UCSD-AML1 (cell line): ENCODE measurements around the gene MLXIPL.
"Not testable (repeated sequence)": the region's sequence is repeated elsewhere in the genome, so short reads cannot be mapped to it uniquely, and the experiment has no call there.

Experiments
- DNase-seq: peaks from one replicate; lab custom pipeline; 2025; ENCODE audit not compliant: unreplicated experiment; lab: John Stamatoyannopoulos, UW

MLXIPL gene, protein sequence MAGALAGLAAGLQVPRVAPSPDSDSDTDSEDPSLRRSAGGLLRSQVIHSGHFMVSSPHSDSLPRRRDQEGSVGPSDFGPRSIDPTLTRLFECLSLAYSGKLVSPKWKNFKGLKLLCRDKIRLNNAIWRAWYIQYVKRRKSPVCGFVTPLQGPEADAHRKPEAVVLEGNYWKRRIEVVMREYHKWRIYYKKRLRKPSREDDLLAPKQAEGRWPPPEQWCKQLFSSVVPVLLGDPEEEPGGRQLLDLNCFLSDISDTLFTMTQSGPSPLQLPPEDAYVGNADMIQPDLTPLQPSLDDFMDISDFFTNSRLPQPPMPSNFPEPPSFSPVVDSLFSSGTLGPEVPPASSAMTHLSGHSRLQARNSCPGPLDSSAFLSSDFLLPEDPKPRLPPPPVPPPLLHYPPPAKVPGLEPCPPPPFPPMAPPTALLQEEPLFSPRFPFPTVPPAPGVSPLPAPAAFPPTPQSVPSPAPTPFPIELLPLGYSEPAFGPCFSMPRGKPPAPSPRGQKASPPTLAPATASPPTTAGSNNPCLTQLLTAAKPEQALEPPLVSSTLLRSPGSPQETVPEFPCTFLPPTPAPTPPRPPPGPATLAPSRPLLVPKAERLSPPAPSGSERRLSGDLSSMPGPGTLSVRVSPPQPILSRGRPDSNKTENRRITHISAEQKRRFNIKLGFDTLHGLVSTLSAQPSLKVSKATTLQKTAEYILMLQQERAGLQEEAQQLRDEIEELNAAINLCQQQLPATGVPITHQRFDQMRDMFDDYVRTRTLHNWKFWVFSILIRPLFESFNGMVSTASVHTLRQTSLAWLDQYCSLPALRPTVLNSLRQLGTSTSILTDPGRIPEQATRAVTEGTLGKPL

DNA sequence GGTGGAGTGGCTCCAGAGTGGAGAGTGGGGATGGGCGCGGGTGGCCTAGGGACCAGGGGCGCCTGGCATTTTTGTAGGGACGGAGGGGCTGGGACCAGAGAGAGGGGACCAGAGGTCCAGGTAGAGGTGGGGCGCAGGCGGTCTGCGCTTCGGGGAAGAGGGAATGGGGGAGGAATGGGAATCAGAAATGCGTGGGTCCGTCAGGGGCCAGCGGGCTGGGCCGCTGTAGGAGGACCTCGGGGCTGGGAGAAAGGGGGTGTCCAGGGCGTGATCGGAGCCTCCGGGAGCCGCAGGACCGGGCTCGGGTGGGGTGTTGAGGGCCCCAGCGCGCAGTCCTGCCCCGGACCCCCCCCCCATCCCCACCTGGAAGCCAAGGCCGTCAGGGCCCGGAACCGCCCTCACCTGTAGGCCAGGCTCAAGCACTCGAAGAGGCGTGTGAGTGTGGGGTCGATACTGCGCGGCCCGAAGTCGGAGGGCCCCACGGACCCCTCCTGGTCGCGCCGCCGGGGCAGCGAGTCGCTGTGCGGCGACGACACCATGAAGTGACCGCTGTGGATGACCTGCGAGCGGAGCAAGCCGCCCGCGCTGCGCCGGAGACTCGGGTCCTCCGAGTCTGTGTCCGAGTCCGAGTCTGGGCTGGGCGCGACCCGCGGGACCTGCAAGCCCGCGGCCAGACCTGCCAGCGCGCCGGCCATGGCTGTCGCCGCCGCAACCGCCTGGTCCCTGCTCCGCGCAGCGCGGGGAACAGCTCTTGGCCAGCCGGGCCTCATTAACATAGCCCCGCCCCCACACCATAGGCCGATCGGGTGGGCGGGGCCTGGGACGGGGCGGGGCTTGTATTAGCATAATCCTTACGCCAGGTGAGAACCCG lies at the start of gene MLXIPL:
MLXIPL (minus strand) TSS at position 725 of the 871 bp plus-strand sequence; CDS start at position 695, 30 bp downstream.
- DNase-seq = no peak

- no peak for DNase-seq
Observed at GRCh38 chr7:73671857-73672445, 47.6 kb upstream of the MLXIPL start.

- no peak for DNase-seq
Observed at GRCh38 chr7:73671322-73671661, 47.0 kb upstream of the MLXIPL start.

- no peak for DNase-seq
Observed at GRCh38 chr7:73669858-73670385, 45.6 kb upstream of the MLXIPL start.

GRCh38 chr7:73669288-73669701 lies 45.0 kb upstream of the MLXIPL start:
- no peak for DNase-seq

- DNase-seq = no peak
Observed at GRCh38 chr7:73668886-73669230, 44.5 kb upstream of the MLXIPL start.

GRCh38 chr7:73668103-73668885 lies 44.0 kb upstream of the MLXIPL start:
- DNase-seq = no peak

- DNase-seq = peak; percentile 68
Observed at GRCh38 chr7:73667344-73668102, 43.2 kb upstream of the MLXIPL start, which contains the start of gene VPS37D. VPS37D (plus strand) TSS chr7:73667831; CDS start chr7:73667959, 128 bp downstream.

DNA sequence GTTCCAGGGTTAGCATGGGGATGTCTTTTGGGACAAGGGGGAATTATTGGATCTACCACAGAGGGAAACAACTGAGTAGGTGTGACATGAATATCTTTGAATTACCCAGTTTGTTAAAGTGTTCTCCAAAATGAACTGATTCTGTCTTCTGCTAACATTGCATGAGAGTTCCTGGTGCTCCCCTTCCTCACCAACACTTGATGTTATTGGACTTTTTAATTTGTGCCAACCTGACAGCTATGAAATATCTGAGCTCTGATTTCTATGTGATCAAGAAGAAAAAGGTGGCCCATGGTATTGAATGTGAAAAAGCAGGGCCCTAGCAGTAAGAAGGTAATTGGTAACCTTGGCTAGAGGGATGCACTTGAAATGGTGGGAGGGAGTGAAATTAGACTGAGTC lies 38.7 kb upstream of the MLXIPL start:
- no peak for DNase-seq

GRCh38 chr7:73660594-73660993 lies 36.3 kb upstream of the MLXIPL start:
- DNase-seq = not testable (repeated sequence)

DNA sequence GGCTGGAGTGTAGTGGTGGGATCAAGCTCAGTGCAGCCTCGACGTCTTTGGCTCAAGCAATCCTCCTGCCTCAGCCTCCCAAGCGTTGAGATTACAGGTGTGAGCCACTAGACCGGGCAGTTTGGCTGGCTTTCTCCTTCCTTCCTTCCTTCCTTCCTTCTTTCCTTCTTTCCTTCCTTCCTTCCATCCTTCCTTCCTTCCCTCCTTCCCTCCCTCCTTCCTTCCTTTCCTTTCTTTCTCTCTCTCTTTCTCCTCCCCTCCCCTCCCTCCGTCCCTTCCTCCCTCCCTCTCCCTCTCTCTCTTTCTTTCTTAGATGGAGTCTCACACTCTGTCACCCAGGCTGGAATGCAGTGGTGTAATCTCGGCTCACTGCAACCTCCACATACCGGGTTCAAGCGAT lies 35.7 kb upstream of the MLXIPL start:
- no peak for DNase-seq

DNA sequence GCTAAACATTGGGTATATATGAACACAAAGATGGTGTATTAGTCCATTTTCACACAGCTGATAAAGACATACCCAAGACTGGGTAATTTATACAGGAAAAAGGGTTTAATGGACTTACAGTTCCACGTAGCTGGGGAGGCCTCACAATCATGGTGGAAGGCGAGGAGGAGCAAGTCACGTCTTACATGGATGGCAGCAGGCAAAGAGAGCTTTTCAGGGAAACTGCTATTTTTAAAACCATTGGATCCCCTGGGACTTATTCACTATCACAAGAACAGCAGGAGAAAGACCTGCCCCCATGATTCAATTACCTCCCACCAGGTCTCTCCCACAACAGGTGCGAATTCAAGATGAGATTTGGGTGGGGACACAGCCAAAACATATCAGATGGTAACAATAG lies 31.0 kb upstream of the MLXIPL start:
- DNase-seq = not testable (repeated sequence)

- DNase-seq = no peak
Observed at GRCh38 chr7:73652541-73652949, 28.2 kb upstream of the MLXIPL start.

GRCh38 chr7:73650524-73650923 lies 26.2 kb upstream of the MLXIPL start:
- no peak for DNase-seq

DNA sequence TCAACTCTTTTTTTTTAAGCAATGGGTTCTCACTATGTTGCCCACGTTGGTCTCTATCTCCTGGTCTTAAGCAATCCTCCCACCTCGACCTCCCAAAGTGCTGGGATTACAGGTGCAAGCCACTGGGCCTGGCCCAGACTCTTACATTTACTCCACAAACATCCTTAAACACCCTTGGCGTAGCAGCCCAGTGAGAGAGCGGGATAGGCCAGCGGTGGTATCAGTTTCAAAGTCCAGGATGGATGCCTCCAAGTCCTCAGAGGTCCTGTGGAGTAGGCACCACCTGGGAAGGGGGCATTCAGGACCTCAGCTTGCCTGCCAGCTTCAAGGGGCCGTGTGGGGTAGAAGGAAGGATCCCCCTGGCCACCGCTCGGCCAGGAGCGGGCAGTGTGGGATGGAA lies 25.3 kb upstream of the MLXIPL start:
- no peak for DNase-seq

GRCh38 chr7:73648593-73649332 lies 24.4 kb upstream of the MLXIPL start:
- no peak for DNase-seq

- no peak for DNase-seq
Observed at GRCh38 chr7:73647725-73648592, 23.6 kb upstream of the MLXIPL start.
